H1 (cell line): ENCODE measurements around the gene RAB11B. TPM values are rescaled to one million over a fixed set of nuclear protein-coding genes. Genes with fewer than 3 reads are reported as not detected.

Experiments
- CTCF ChIA-PET: fragments of 300-600 bp; sonication (Branson Sonifier 250); formaldehyde crosslinking; loops from one replicate; lab custom pipeline; 2021; ENCODE audit not compliant: partially characterized antibody; lab: Charles Lee
- POLR2A ChIA-PET: fragments of 300-600 bp; sonication (Branson Sonifier 250); formaldehyde crosslinking; loops from one replicate; lab custom pipeline; 2021; ENCODE audit warnings: inconsistent platforms; ENCODE audit not compliant: partially characterized antibody; lab: Charles Lee
- DNase-seq, 2 experiments: peaks; one replicate each; pipeline versions ENCODE4 v3.0.0 to v3.0.0-alpha.2; 2010 to 2022; ENCODE audit warnings: low spot score in 2 of 2, low read depth in 1 of 2, mixed read lengths in 1 of 2
- FAIRE-seq: peaks from 2 replicates; lab custom pipeline; 2011; peaks lifted over from hg19 to GRCh38; lab: Jason Lieb, UNC
- H2AFZ ChIP-seq: 2 replicates; pipeline ENCODE4 v1.8.1; 2012; ENCODE audit warnings: low read length, inconsistent platforms
- H2AK5ac ChIP-seq: 2 replicates; pipeline ENCODE4 v1.6.1; 2013; ENCODE audit warnings: low read depth, low read length
- H2BK120ac ChIP-seq: replicated peaks from 2 replicates; pipeline ENCODE3; 2013; ENCODE audit warnings: low read depth, low read length, inconsistent platforms
- H2BK12ac ChIP-seq: 2 replicates; pipeline ENCODE4 v1.6.1; 2013; ENCODE audit warnings: low read depth, low read length
- H2BK15ac ChIP-seq: 2 replicates; pipeline ENCODE4 v1.6.1; 2013; ENCODE audit warnings: low read length
- H2BK20ac ChIP-seq: 2 replicates; pipeline ENCODE4 v1.6.1; 2013; ENCODE audit warnings: low read length
- H2BK5ac ChIP-seq: 2 replicates; pipeline ENCODE4 v1.6.1; 2013; ENCODE audit warnings: low read depth, low read length
- H3K14ac ChIP-seq: 2 replicates; pipeline ENCODE4 v1.6.1; 2013; ENCODE audit warnings: inconsistent platforms; ENCODE audit not compliant: insufficient read length
- H3K18ac ChIP-seq: 2 replicates; pipeline ENCODE4 v1.6.1; 2013; ENCODE audit warnings: low read length; ENCODE audit errors: extremely low read depth
- H3K23ac ChIP-seq: 2 replicates; pipeline ENCODE4 v1.6.1; 2013; ENCODE audit warnings: inconsistent platforms; ENCODE audit not compliant: insufficient read length
- H3K23me2 ChIP-seq: 2 replicates; pipeline ENCODE4 v1.6.1; 2013; ENCODE audit warnings: low read depth, low read length
- H3K27ac ChIP-seq: 2 replicates; pipeline ENCODE4 v1.6.1; 2011; ENCODE audit warnings: low read depth, low read length, inconsistent platforms
- H3K27me3 ChIP-seq, 4 experiments: replicated peaks in 1 of 4; 1 replicate in 1 of 4; 2 replicates in 3 of 4; pipeline versions ENCODE4 v1.6.1 to v1.8.1; 2011 to 2013; ENCODE audit warnings: low read length in 3 of 4, mild to moderate bottlenecking in 3 of 4, inconsistent platforms in 2 of 4, mixed read lengths in 2 of 4, moderate library complexity in 1 of 4; ENCODE audit not compliant: control insufficient read depth in 3 of 4, insufficient read depth in 3 of 4; ENCODE audit errors: extremely low read depth in 1 of 4
- H3K36me3 ChIP-seq, 4 experiments: 2 replicates each; pipeline versions ENCODE4 v1.6.1 to v1.8.1; 2011 to 2013; ENCODE audit warnings: mild to moderate bottlenecking in 4 of 4, low read length in 3 of 4, moderate library complexity in 2 of 4, control low read depth in 1 of 4, inconsistent platforms in 1 of 4; ENCODE audit not compliant: insufficient read depth in 4 of 4, control insufficient read depth in 2 of 4
- H3K4ac ChIP-seq: replicated peaks from 2 replicates; pipeline ENCODE3; 2013; ENCODE audit warnings: low read length, low read depth, mixed read lengths, inconsistent platforms; ENCODE audit not compliant: insufficient read length
- H3K4me1 ChIP-seq, 4 experiments: replicated peaks in 1 of 4; 1 replicate in 1 of 4; 2 replicates in 3 of 4; pipeline versions ENCODE4 v1.6.1 to v1.8.1; 2011 to 2013; ENCODE audit warnings: low read length in 3 of 4, inconsistent platforms in 2 of 4, mixed read lengths in 1 of 4; ENCODE audit not compliant: insufficient read depth in 4 of 4, control insufficient read depth in 3 of 4
- H3K4me2 ChIP-seq, 2 experiments: 2 replicates each; pipeline versions ENCODE4 v1.6.1 to v1.8.1; 2011 to 2013; ENCODE audit warnings: low read depth in 2 of 2, low read length in 2 of 2, control low read depth in 1 of 2, inconsistent platforms in 1 of 2, mild to moderate bottlenecking in 1 of 2; ENCODE audit not compliant: insufficient read depth in 1 of 2
- H3K4me3 ChIP-seq, 4 experiments: fragments of 200-600, 300-600 bp in 1 of 4; sonication (generic), shearing (Covaris generic), sonication (Bioruptor Twin) in 1 of 4; 2 replicates each; pipeline versions ENCODE4 v1.5.1 to v1.8.1; 2011 to 2016; ENCODE audit warnings: low read length in 4 of 4, low read depth in 3 of 4, control low read depth in 2 of 4, inconsistent platforms in 2 of 4, mild to moderate bottlenecking in 2 of 4, mixed read lengths in 1 of 4, moderate library complexity in 1 of 4; ENCODE audit not compliant: insufficient read depth in 2 of 4; ENCODE audit errors: extremely low read depth in 1 of 4
- H3K56ac ChIP-seq: replicated peaks from 2 replicates; pipeline ENCODE3; 2013; ENCODE audit warnings: low read depth, mild to moderate bottlenecking, mixed read lengths, low read length, inconsistent platforms; ENCODE audit not compliant: insufficient read length
- H3K79me1 ChIP-seq: 2 replicates; pipeline ENCODE4 v1.6.1; 2013; ENCODE audit warnings: low read depth, low read length, control low read depth
- H3K79me2 ChIP-seq, 2 experiments: 2 replicates each; pipeline versions ENCODE4 v1.6.1 to v1.8.1; 2012 to 2013; ENCODE audit warnings: low read length in 2 of 2, mild to moderate bottlenecking in 2 of 2, inconsistent platforms in 1 of 2; ENCODE audit not compliant: insufficient read depth in 2 of 2, control insufficient read depth in 1 of 2
- H3K9ac ChIP-seq, 4 experiments: replicated peaks in 1 of 4; 1 replicate in 1 of 4; 2 replicates in 3 of 4; pipeline versions ENCODE4 v1.6.1 to v1.8.1; 2011 to 2013; ENCODE audit warnings: low read depth in 3 of 4, low read length in 3 of 4, control low read depth in 2 of 4, mild to moderate bottlenecking in 2 of 4, moderate library complexity in 2 of 4, inconsistent platforms in 1 of 4; ENCODE audit errors: extremely low read depth in 1 of 4
- H3K9me3 ChIP-seq, 2 experiments: 2 replicates each; pipeline versions ENCODE4 v1.6.1 to v1.8.1; 2012 to 2013; ENCODE audit warnings: mild to moderate bottlenecking in 2 of 2, moderate library complexity in 2 of 2, control low read depth in 1 of 2, inconsistent platforms in 1 of 2, low read depth in 1 of 2, low read length in 1 of 2, mixed read lengths in 1 of 2; ENCODE audit not compliant: insufficient read depth in 2 of 2
- H4K20me1 ChIP-seq, 2 experiments: replicated peaks in 1 of 2; 2 replicates each; pipeline versions ENCODE3 to v1.8.1; 2011 to 2013; ENCODE audit warnings: inconsistent platforms in 2 of 2, low read length in 2 of 2, mild to moderate bottlenecking in 1 of 2; ENCODE audit not compliant: insufficient read depth in 2 of 2, control insufficient read depth in 1 of 2
- H4K5ac ChIP-seq: 2 replicates; pipeline ENCODE4 v1.6.1; 2013; ENCODE audit warnings: low read length, low read depth, mixed read lengths, inconsistent platforms; ENCODE audit not compliant: insufficient read length
- H4K8ac ChIP-seq: 2 replicates; pipeline ENCODE4 v1.8.0; 2013; ENCODE audit warnings: mild to moderate bottlenecking, moderate library complexity, low read length, inconsistent platforms; ENCODE audit not compliant: insufficient read depth; ENCODE audit errors: extremely low read depth
- H4K91ac ChIP-seq: replicated peaks from 2 replicates; pipeline ENCODE3; 2013; ENCODE audit warnings: low read length, mixed read lengths, inconsistent platforms; ENCODE audit not compliant: insufficient read length
- CHD2 ChIP-seq: IDR thresholded peaks from 2 replicates; pipeline ENCODE4 v1.6.1; 2012; ENCODE audit warnings: low read length, improper control_type of control experiment
- WGBS, 2 experiments: shearing (Covaris generic) in 1 of 2; methylation state at CpG; one replicate each; pipeline versions ENCODE4 v1.1.6 to v1.1.7; 2013 to 2015; ENCODE audit warnings: low lambda C conversion rate in 2 of 2, mixed read lengths in 2 of 2, inconsistent platforms in 1 of 2, low coverage in 1 of 2, missing lambda C conversion rate in 1 of 2; ENCODE audit not compliant: insufficient replicate concordance in 2 of 2, insufficient coverage in 1 of 2, insufficient read length in 1 of 2; ENCODE audit errors: extremely low coverage in 1 of 2, missing lambda C conversion rate in 1 of 2; 5-methylcytosine and 5-hydroxymethylcytosine counted together
- polyA plus RNA-seq, 7 experiments: library from polyadenylated mRNA; depleted of rRNA in 3 of 7; stranded (reverse) in 5 of 7; unstranded in 2 of 7; fragments of >200 nt in 5 of 7; fragments of 200-250 nt in 2 of 7; gene quantifications; 1 replicate in 5 of 7; 2 replicates in 1 of 7; 4 replicates in 1 of 7; pipeline versions ENCODE4 v1.2.1 to v1.2.3, GENCODE V29; 2011 to 2013; ENCODE audit warnings: missing spikeins in 2 of 7, mixed read lengths in 2 of 7
- total RNA-seq: library from RNA; stranded (reverse); fragmentation: NEBNext Ultra II Directional; extraction: Animal tissue kit (Norgen Biotek cat#: 25700); gene quantifications from 2 replicates; pipeline ENCODE4 v1.2.1, GENCODE V29; 2021

The RAB11B gene
- total and polyA plus RNA-seq, 2 of the 8 experiments (the other 6 are each of a cell fraction or from before 2014, with no cell fraction given): 50.2 to 85.8 TPM

DNA sequence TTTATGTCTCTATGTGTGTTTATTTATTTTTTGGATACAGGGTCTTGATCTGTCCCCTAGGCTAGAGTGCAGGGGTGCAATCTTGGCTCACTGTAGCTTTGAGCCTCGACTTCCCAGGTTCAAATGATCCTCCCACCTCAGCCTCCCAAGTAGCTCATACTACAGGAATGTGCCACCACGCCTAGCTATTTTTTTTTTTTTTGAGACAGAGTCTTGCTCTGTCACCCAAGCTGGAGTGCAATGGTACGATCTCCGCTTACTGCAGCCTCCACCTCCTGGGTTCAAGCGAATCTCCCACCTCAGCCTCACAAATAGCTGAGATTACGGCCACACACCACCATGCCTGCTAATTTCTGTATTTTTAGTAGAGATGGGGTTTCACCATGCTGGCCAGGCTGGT lies 31.2 kb upstream of the RAB11B start:
- H3K79me2 ChIP-seq: no peaks in the 10 kb centered on the region
- no peak for TF ChIP-seq CHD2
- no peaks in the 10 kb centered on the region for H3K36me3 ChIP-seq
- no peak overlapping the region for H3K4me2 ChIP-seq
- H3K79me1 ChIP-seq: no peaks in the 10 kb centered on the region
- no peak overlapping the region for H4K5ac ChIP-seq
- WGBS, 2 experiments: 89% methylated on average over 6 of the region's 6 CpGs; no CpG with 5 or more reads in 1 of the 2 experiments
- no peak overlapping the region for H4K91ac ChIP-seq
- no peak overlapping the region for H3K4ac ChIP-seq
- H2BK120ac ChIP-seq: no peak overlapping the region
- H3K4me3 ChIP-seq: no peak overlapping the region
- ChIA-PET POLR2A (interaction anchor here (0.7 kb wide), 1 partner anchor 35 kb away, joined by 3 read pairs; no protein-coding TSS in a partner anchor), CTCF (interaction anchor here (0.9 to 1.3 kb wide), 4 partner anchors 9 to 90 kb away, joined by 3 read pairs; no protein-coding TSS in a partner anchor)
- no peak overlapping the region for H2AFZ ChIP-seq
- H3K27ac ChIP-seq: no peak overlapping the region
- no peak overlapping the region for H3K56ac ChIP-seq
- DNase-seq (no peak), FAIRE-seq (no peak)
- no peak overlapping the region for H2BK12ac ChIP-seq
- no peak overlapping the region for H3K23ac ChIP-seq
- H3K14ac ChIP-seq: no peak overlapping the region
- H4K20me1 ChIP-seq: no peaks in the 10 kb centered on the region
- H2BK20ac ChIP-seq: no peak overlapping the region
- H3K18ac ChIP-seq: no peak overlapping the region
- no peaks in the 10 kb centered on the region for H3K9me3 ChIP-seq
- no peak overlapping the region for H3K9ac ChIP-seq
- H2BK15ac ChIP-seq: no peak overlapping the region
- H4K8ac ChIP-seq: no peak overlapping the region
- H2BK5ac ChIP-seq: no peak overlapping the region
- H2AK5ac ChIP-seq: no peak overlapping the region
- peaks cover 0 to 3% (median 0%) of the 10 kb centered on the region in 4 experiments; a peak in 1 of 7 replicates for H3K4me1 ChIP-seq
- peaks cover 9% of the 10 kb centered on the region; the same call in 1 of the 2 replicates for H3K23me2 ChIP-seq
- peaks cover 0 to 6% (median 2%) of the 10 kb centered on the region in 4 experiments; a peak in 2 of 7 replicates for H3K27me3 ChIP-seq
